GM12874 (cell line): ENCODE results near the gene B3GNT7.

Experiments
- TF ChIP-seq, protein P1 (sequence below): IDR thresholded peaks from 2 replicates; pipeline ENCODE4 v1.5.1; 2011; ENCODE audit warnings: low read depth, mild to moderate bottlenecking, control low read depth, low read length, moderate library complexity; ENCODE audit not compliant: insufficient read depth

Gene B3GNT7

DNA sequence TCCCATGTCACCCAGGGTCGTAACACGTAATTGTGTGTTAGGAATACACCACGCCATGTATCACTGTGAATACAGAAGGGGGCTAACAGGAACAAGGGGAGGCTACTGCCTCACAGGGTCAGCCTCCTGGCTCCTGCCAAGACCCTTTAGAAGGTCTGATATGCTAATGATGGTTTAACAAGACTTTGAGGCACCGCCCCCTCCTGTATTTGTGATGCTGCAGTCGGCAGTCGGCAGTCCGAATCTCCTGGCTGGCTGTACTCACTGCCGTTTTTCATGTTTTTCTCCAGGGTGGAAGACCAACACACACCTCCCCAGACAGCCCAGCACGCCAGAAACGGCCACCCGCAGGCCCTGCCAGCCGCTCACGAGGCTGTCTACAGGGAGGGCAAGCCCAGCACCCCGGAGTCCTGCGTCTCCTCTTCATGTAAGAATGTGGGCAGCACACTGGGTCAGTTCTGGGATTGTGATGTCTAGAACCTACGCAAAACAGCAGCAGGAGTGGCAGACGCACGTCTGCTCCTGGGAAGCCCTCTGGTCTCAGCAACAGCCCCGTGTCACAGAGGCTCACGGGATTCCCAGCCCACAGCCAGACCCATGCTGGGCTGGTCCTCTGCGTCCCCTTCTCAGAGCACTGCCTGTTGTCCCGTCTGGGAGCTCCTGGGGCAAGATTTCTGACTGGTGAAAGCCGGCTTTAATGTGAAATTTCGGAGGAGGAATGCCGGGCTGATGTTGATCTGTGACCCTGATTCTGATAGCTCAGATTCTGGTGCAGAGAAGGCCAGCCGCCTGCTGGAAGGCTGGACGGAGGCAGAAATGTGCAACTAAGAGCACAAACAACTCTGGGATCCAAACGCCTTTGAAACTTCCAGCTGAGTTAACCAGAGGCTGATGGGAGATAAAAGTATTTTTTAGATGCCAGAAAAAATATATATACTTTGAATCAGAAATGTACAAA is 39.7 kb upstream of the B3GNT7 start:
- TF ChIP-seq, protein P1, sequence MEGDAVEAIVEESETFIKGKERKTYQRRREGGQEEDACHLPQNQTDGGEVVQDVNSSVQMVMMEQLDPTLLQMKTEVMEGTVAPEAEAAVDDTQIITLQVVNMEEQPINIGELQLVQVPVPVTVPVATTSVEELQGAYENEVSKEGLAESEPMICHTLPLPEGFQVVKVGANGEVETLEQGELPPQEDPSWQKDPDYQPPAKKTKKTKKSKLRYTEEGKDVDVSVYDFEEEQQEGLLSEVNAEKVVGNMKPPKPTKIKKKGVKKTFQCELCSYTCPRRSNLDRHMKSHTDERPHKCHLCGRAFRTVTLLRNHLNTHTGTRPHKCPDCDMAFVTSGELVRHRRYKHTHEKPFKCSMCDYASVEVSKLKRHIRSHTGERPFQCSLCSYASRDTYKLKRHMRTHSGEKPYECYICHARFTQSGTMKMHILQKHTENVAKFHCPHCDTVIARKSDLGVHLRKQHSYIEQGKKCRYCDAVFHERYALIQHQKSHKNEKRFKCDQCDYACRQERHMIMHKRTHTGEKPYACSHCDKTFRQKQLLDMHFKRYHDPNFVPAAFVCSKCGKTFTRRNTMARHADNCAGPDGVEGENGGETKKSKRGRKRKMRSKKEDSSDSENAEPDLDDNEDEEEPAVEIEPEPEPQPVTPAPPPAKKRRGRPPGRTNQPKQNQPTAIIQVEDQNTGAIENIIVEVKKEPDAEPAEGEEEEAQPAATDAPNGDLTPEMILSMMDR: no peak

DNA sequence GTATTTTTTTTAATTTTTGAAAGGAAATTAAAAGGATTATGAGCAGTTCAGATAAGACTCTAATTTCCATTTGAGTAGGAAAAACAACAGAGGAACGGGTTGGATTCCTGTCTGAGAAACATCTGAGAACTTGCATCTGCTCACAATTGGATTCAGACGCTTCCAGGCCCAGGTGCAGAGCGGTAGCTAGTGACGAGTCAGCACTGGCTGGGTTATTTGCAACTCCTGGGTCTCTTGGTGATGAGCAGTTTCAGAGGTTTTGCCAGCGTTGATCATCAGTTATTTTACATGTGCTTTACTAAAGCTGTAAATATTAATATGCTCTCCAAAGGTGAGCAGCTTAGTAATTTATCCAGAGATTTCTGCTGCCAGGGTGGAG is 39.1 kb upstream of the B3GNT7 start:
- TF ChIP-seq, protein P1: no peak

DNA sequence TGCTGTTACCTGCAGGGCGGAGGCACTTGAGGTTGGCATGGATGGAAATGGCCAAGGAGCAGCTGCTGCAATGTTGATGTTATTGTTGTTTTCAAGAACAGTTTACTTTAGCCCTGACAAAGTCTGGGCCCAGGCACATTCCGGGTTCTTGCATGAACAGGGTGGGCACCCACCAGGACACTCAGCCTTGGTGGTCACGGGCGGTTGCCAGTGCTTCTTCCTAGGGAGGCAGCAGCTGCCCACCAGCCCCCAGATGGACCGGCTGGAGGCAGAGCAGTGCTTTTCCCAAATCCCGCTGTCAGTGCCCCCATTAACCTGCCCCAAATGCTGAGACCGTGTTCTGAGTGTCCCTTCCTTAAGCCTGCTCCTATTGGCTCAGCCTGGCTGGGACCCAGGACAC is 38.5 kb upstream of the B3GNT7 start:
- TF ChIP-seq, protein P1: no peak

DNA sequence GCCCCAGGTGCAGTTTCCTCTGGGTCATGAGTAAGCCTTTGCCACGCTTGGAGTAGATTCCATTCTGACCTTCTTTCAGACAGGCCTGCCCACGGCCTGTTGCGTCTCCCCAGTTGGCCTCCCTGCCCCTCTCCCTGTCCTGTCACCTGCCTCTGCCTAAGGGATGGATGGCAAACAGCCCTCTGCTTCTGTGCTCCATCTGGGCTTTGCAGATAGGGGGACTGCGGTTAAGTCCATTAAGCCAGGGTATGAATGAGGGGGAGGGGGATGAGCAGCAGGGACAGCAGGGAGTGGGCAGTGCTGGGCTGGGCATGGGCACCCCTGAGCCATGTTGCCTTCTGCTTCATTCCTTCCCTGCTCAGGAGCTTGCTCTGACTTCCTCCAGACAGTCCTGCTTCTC is 37.6 kb upstream of the B3GNT7 start:
- TF ChIP-seq, protein P1: no peak

DNA sequence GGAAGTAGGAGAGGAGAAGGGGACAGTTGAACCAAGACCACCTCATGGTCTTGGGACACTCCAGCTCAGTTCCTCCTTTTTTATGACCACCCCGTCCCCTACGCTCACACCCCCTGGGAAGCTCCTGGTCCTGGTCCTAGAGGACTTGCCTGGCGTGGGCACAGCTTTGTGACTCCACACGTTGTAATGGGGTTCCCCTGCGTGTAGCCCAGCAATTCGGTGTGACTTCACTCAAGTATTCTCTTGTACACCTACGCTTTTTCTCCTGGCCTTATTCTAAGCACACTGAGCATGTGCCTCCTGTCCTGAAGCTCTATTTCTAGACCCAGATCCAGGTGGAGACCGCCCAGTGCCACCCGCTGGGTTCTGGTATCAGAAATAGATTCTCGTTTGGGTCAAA is 36.1 kb upstream of the B3GNT7 start:
- TF ChIP-seq, protein P1: no peak

DNA sequence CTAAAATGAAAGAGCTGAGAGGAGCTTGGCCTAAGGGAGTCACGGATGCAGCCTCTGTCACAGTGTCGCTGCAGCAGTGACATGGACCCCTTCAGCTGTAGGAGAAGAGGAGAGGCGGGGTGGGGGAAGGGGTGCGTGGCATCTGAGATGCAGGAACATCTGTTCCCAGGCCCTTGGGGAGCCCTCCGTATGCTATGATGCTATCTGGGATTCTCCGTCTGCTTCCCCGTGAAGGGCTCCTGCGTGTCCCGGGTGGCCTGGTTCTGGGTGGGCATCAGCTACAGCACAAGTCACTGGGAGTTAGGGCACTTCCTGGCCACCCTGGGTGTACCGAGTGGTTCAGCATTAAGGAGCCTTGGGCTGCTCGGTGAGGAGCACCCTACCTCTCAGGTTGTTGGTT is 35.6 kb upstream of the B3GNT7 start:
- TF ChIP-seq, protein P1: no peak

DNA sequence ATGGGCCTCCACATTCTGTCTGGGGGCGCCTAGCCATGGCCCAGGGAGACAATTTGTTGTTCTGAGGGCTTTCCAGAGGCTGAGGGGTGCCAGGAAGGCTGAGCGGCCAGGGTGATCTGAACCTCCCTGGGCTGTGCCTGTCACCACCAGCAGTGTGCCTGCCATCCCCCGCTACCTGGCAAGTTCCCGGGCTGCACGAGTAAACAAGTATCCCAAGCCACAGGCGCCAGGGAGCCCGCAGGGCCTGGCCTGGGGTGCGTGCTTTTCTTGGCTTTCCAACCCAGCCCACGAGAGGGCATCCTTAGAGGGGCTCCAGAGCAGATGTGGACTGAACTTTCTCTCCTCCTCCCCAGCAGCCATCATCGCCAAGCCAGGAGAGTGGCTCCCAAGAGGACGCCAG is 35.1 kb upstream of the B3GNT7 start:
- TF ChIP-seq, protein P1: no peak
